ENCODE measurements around the gene DUSP16. TPM values are rescaled to one million over a fixed set of nuclear protein-coding genes. Genes with fewer than 3 reads are reported as not detected.

Gene DUSP16
- total and polyA plus RNA-seq, 2 experiments from 2014 or later = 11.7 to 59.4 TPM

DNA sequence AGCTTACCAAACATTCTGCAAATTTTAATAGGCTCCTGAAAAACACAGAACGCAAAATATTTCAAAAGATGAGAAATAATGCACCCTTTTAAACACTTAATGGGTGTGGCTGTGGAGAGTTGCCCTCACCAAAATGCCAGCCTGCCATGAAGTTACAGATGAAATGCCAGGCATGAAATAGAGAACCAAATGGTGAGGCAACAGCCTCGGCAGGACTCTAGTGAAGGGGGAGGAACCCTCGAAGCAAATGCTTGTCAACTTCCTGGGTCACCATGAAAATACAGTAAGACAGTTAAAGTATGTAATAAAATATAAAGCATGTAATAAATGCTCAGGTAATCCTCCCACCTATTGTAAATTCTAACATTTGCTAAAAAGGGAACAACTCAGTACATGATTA lies 24.1 kb downstream of the DUSP16 start (continued):
- TF ChIP-seq, protein P1, sequence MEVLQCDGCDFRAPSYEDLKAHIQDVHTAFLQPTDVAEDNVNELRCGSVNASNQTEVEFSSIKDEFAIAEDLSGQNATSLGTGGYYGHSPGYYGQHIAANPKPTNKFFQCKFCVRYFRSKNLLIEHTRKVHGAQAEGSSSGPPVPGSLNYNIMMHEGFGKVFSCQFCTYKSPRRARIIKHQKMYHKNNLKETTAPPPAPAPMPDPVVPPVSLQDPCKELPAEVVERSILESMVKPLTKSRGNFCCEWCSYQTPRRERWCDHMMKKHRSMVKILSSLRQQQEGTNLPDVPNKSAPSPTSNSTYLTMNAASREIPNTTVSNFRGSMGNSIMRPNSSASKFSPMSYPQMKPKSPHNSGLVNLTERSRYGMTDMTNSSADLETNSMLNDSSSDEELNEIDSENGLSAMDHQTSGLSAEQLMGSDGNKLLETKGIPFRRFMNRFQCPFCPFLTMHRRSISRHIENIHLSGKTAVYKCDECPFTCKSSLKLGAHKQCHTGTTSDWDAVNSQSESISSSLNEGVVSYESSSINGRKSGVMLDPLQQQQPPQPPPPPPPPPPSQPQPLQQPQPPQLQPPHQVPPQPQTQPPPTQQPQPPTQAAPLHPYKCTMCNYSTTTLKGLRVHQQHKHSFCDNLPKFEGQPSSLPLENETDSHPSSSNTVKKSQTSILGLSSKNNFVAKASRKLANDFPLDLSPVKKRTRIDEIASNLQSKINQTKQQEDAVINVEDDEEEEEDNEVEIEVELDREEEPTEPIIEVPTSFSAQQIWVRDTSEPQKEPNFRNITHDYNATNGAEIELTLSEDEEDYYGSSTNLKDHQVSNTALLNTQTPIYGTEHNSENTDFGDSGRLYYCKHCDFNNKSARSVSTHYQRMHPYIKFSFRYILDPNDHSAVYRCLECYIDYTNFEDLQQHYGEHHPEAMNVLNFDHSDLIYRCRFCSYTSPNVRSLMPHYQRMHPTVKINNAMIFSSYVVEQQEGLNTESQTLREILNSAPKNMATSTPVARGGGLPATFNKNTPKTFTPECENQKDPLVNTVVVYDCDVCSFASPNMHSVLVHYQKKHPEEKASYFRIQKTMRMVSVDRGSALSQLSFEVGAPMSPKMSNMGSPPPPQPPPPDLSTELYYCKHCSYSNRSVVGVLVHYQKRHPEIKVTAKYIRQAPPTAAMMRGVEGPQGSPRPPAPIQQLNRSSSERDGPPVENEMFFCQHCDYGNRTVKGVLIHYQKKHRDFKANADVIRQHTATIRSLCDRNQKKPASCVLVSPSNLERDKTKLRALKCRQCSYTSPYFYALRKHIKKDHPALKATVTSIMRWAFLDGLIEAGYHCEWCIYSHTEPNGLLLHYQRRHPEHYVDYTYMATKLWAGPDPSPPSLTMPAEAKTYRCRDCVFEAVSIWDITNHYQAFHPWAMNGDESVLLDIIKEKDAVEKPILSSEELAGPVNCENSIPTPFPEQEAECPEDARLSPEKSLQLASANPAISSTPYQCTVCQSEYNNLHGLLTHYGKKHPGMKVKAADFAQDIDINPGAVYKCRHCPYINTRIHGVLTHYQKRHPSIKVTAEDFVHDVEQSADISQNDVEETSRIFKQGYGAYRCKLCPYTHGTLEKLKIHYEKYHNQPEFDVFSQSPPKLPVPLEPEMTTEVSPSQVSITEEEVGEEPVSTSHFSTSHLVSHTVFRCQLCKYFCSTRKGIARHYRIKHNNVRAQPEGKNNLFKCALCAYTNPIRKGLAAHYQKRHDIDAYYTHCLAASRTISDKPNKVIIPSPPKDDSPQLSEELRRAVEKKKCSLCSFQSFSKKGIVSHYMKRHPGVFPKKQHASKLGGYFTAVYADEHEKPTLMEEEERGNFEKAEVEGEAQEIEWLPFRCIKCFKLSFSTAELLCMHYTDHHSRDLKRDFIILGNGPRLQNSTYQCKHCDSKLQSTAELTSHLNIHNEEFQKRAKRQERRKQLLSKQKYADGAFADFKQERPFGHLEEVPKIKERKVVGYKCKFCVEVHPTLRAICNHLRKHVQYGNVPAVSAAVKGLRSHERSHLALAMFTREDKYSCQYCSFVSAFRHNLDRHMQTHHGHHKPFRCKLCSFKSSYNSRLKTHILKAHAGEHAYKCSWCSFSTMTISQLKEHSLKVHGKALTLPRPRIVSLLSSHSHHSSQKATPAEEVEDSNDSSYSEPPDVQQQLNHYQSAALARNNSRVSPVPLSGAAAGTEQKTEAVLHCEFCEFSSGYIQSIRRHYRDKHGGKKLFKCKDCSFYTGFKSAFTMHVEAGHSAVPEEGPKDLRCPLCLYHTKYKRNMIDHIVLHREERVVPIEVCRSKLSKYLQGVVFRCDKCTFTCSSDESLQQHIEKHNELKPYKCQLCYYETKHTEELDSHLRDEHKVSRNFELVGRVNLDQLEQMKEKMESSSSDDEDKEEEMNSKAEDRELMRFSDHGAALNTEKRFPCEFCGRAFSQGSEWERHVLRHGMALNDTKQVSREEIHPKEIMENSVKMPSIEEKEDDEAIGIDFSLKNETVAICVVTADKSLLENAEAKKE (CRISPR knock-in tag; IDR thresholded peaks at IDR 0.05) = no peak
- no peak for TF ChIP-seq POLR2AphosphoS5 (IDR thresholded peaks at IDR 0.05; ENCODE audit: low read depth)

- peaks cover 88% of the 10 kb centered on the region for H3K79me2 ChIP-seq (replicated peaks; ENCODE audit: insufficient read depth)
- no peak overlapping the region for H2AFZ ChIP-seq
- H3K4me3 ChIP-seq = no peak overlapping the region
- Mint-ChIP-seq H3K27me3 (ENCODE audit: insufficient read depth, low read depth, poor library complexity) (no peaks in the 10 kb centered on the region), H3K36me3 (ENCODE audit: low read depth) (peaks cover 13% of the 10 kb centered on the region; the same call in 2 of the 3 replicates), H3K4me3 (no peak overlapping the region), H3K9me3 (no peaks in the 10 kb centered on the region), H3K27ac (no peak overlapping the region), H3K4me1 (peaks cover 46% of the 10 kb centered on the region)
- ATAC-seq = no peak
- no peaks in the 10 kb centered on the region for H3K27me3 ChIP-seq (ENCODE audit: insufficient read depth)
- no peak overlapping the region for H3K4me2 ChIP-seq
- no peaks in the 10 kb centered on the region for H3F3A ChIP-seq (replicated peaks; ENCODE audit: low read depth)
- TF ChIP-seq POLR2AphosphoS5 (IDR thresholded peaks at IDR 0.05; ENCODE audit: low read depth) (no peak), NANOG (IDR thresholded peaks at IDR 0.05; ENCODE audit: borderline replicate concordance) (no peak), EZH2phosphoT487 (IDR thresholded peaks at IDR 0.05; ENCODE audit: unreplicated experiment) (no peak), EZH2 (IDR thresholded peaks at IDR 0.05; ENCODE audit: low read depth, unreplicated experiment) (no peak), JUNB (IDR thresholded peaks at IDR 0.05; ENCODE audit: unreplicated experiment) (no peak), ZNF331 (CRISPR knock-in tag; IDR thresholded peaks at IDR 0.05; ENCODE audit: low read depth) (no peak)
- 0 out of 2 replicates have a peak, but pooled peaks cover 8% of the 10 kb centered on the region for H3K36me3 ChIP-seq (ENCODE audit: insufficient read depth)
- no peak overlapping the region for H3K27ac ChIP-seq (ENCODE audit: low read depth)
- H4K20me1 ChIP-seq (replicated peaks; ENCODE audit: insufficient read depth) = peaks cover 7% of the 10 kb centered on the region
- no peaks in the 10 kb centered on the region for H3K9me2 ChIP-seq (ENCODE audit: insufficient read depth)
- DNase-seq (ENCODE audit: low spot score) = no peak
- peaks cover 26% of the 10 kb centered on the region; the same call in 1 of the 2 replicates for H3K4me1 ChIP-seq (ENCODE audit: insufficient read depth)
These were observed 25.2 kb downstream of the DUSP16 start for GRCh38 chr12:12537421-12537820.

All from GM23338 (cell line).